Activated naive CD8-positive, alpha-beta T cell treated with anti-CD3 and anti-CD28 coated beads, Interleukin-2, amount 10 ng/mL, durations not matched to agents 7 days and 5 days (primary cell): Measurements from ENCODE around the gene IFT74. TPM values are rescaled to one million over a fixed set of nuclear protein-coding genes. Genes with fewer than 3 reads are reported as not detected.

Experiments used
- ATAC-seq: fragments of 150-1000 bp; cut with Tn5 transposase; one replicate; pipeline ENCODE4 v1.10.0; 2021; ENCODE audit warnings: low read depth, moderate library complexity
- POLR2A ChIA-PET: fragments of 350-600 bp; sonication (Branson Sonifier 250); formaldehyde crosslinking; loops from one replicate; lab custom pipeline; 2021; ENCODE audit warnings: antibody characterized with exemption; lab: Charles Lee
- DNase-seq: peaks from one replicate; pipeline ENCODE4 v3.0.0; 2021
- H3K27ac Mint-ChIP-seq: one replicate; pipeline ENCODE4 v1.8.0; 2022; ENCODE audit warnings: mild to moderate bottlenecking, mixed read lengths
- H3K27me3 Mint-ChIP-seq: one replicate; pipeline ENCODE4 v1.8.0; 2022; ENCODE audit warnings: mild to moderate bottlenecking, moderate library complexity, mixed read lengths
- H3K36me3 Mint-ChIP-seq: one replicate; pipeline ENCODE4 v1.8.0; 2021; ENCODE audit warnings: mild to moderate bottlenecking, mixed read lengths
- H3K4me1 Mint-ChIP-seq: one replicate; pipeline ENCODE4 v1.8.0; 2021; ENCODE audit warnings: mixed read lengths
- H3K4me3 Mint-ChIP-seq: one replicate; pipeline ENCODE4 v1.8.0; 2022; ENCODE audit warnings: mild to moderate bottlenecking, moderate library complexity, mixed read lengths
- H3K9me3 Mint-ChIP-seq: one replicate; pipeline ENCODE4 v1.8.0; 2021; ENCODE audit warnings: mixed read lengths
- total RNA-seq, 2 experiments: library from RNA; stranded (reverse); gene quantifications; one replicate each; pipeline ENCODE4 v1.2.3, GENCODE V29; 2021

The IFT74 gene
- 10 to 100 TPM in 1 of 2 experiments, 1 to 10 TPM in 1; 9.2 to 10.1 TPM for total RNA-seq

- Mint-ChIP-seq H3K4me3 (peak within 1 kb of the TSS; percentile 86), H3K27me3 (no peaks in the 10 kb centered on the region)
These were observed at the start of gene IFT74 for GRCh38 chr9:26955921-26956859. Gene IFT74 (plus strand): TSS chr9:26956412. CDS start chr9:26961968, 5,556 bp downstream.

DNA sequence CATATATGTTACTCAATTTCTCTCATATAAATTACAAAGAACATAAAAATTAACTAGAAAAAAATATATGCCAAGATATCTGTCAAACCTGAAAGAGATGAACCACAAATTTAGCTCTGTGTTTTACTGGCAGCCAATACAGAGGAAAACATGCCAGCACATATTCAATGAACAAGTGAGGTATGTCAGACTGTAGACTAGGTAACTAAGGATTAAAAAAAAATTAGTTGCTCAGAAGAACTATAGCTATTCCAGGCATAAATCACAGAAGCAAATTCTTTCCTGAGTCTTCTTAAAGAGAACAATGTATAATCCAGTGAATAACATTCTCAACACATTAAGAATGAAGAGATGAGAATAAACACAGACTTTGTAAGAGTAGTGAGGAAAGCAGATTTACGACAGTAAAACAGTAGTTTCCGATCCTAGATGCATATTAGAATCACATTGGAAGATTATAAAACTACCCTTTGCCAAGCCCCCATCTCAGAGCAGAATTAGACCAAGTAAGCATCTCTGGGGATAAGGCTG, 43.0 kb upstream of the IFT74 start:
- Mint-ChIP-seq H3K9me3 (no peaks in the 10 kb centered on the region), H3K27ac (no peak overlapping the region), H3K36me3 (peaks cover 26% of the 10 kb centered on the region), H3K4me3 (no peak overlapping the region), H3K27me3 (no peaks in the 10 kb centered on the region), H3K4me1 (no peaks in the 10 kb centered on the region)
- DNase-seq (no peak), ATAC-seq (no peak)
- POLR2A ChIA-PET = no interaction called here

More at GRCh38 chr9:26955921-26956859, at the start of gene IFT74:
- no peaks in the 10 kb centered on the region for H3K9me3 Mint-ChIP-seq
- peak within 1 kb of the TSS; percentile 92 for H3K27ac Mint-ChIP-seq
- H3K36me3 Mint-ChIP-seq = no peaks in the 10 kb centered on the region
- peak; percentile 100 for ATAC-seq
- POLR2A ChIA-PET = interaction anchor here (0.5 to 2.4 kb wide), 8 partner anchors 9 to 617 kb away, joined by 3 to 38 read pairs (median 6); partner anchors contain the start of genes C9orf72, CAAP1 and PLAA
- DNase-seq = peak; percentile 89
- peaks cover 26% of the 10 kb centered on the region for H3K4me1 Mint-ChIP-seq

DNA sequence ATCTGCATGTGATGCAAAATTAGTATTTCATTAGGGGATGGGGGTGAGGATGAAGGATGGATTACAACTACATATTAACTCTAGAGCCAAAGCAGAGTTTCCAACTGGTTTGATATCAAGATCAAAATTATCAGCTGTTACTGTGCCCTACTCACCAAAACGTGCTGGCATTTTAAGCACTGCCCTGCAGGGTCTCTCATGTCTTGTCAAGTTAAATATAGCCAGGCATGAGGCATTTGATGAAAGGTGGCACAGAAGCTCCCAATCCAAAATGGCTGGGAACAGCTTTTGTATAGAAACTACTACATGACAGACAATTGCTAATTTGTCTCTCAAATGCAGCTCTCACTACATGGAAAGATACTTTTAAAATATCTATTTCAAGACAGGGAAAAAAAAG, 36.5 kb upstream of the IFT74 start:
- Mint-ChIP-seq H3K27ac (no peak overlapping the region), H3K4me3 (no peak overlapping the region), H3K27me3 (no peaks in the 10 kb centered on the region), H3K36me3 (peaks cover 43% of the 10 kb centered on the region), H3K4me1 (no peaks in the 10 kb centered on the region), H3K9me3 (no peaks in the 10 kb centered on the region)
- POLR2A ChIA-PET = no interaction called here
- no peak for ATAC-seq
- no peak for DNase-seq

DNA sequence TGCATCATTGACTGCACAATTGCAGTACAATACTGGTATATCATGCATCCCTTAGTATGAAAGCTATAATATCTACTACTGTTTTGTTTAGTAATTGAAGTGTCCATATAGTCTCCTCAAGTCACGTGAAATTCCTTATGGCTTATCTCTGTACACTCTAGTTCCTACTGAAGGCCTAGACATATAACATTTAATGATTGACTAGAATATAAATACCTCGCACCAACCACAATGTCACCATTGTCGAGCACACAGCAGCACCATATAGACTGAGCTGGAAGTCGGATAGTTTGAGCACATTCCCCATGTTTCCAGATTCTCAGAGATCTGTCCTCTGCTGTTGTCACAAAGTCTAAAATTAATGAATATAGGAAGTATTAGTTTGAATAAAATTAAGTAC, 30.6 kb upstream of the IFT74 start:
- H3K27me3 Mint-ChIP-seq = no peaks in the 10 kb centered on the region
- ATAC-seq = no peak

GRCh38 chr9:26928902-26929495, 27.2 kb upstream of the IFT74 start:
- Mint-ChIP-seq H3K9me3 (no peaks in the 10 kb centered on the region), H3K36me3 (peaks cover 24% of the 10 kb centered on the region), H3K27me3 (no peaks in the 10 kb centered on the region), H3K4me1 (no peaks in the 10 kb centered on the region), H3K4me3 (no peak overlapping the region), H3K27ac (no peak overlapping the region)
- POLR2A ChIA-PET = no interaction called here
- DNase-seq (no peak), ATAC-seq (no peak)

More for the DNA sequence above, 30.6 kb upstream of the IFT74 start:
- H3K9me3 Mint-ChIP-seq = no peaks in the 10 kb centered on the region
- H3K36me3 Mint-ChIP-seq = peaks cover 32% of the 10 kb centered on the region
- POLR2A ChIA-PET = no interaction called here
- no peak overlapping the region for H3K4me3 Mint-ChIP-seq
- no peak overlapping the region for H3K27ac Mint-ChIP-seq
- no peaks in the 10 kb centered on the region for H3K4me1 Mint-ChIP-seq
- no peak for DNase-seq

- DNase-seq = no peak
- peaks cover 3% of the 10 kb centered on the region for H3K9me3 Mint-ChIP-seq
- peaks cover 24% of the 10 kb centered on the region for H3K36me3 Mint-ChIP-seq
- POLR2A ChIA-PET = interaction anchor here (0.7 kb wide), 1 partner anchor 12 kb away, joined by 3 read pairs; no protein-coding TSS in a partner anchor
- peaks cover 21% of the 10 kb centered on the region for H3K4me1 Mint-ChIP-seq
- no peak for ATAC-seq
- H3K27ac Mint-ChIP-seq = no peak overlapping the region
- H3K27me3 Mint-ChIP-seq = no peaks in the 10 kb centered on the region
- H3K4me3 Mint-ChIP-seq = no peak overlapping the region
These were observed 20.4 kb upstream of the IFT74 start for GRCh38 chr9:26935847-26936246.

- Mint-ChIP-seq H3K4me3 (no peak overlapping the region), H3K27ac (no peak overlapping the region), H3K27me3 (no peaks in the 10 kb centered on the region), H3K9me3 (peaks cover 3% of the 10 kb centered on the region), H3K36me3 (peaks cover 26% of the 10 kb centered on the region), H3K4me1 (peaks cover 33% of the 10 kb centered on the region)
- ATAC-seq (no peak), DNase-seq (no peak)
- POLR2A ChIA-PET = interaction anchor here (1.2 kb wide), 1 partner anchor 10 kb away, joined by 3 read pairs; the partner anchor contains the start of gene PLAA
These were observed 18.3 kb upstream of the IFT74 start for GRCh38 chr9:26937816-26938371.

DNA sequence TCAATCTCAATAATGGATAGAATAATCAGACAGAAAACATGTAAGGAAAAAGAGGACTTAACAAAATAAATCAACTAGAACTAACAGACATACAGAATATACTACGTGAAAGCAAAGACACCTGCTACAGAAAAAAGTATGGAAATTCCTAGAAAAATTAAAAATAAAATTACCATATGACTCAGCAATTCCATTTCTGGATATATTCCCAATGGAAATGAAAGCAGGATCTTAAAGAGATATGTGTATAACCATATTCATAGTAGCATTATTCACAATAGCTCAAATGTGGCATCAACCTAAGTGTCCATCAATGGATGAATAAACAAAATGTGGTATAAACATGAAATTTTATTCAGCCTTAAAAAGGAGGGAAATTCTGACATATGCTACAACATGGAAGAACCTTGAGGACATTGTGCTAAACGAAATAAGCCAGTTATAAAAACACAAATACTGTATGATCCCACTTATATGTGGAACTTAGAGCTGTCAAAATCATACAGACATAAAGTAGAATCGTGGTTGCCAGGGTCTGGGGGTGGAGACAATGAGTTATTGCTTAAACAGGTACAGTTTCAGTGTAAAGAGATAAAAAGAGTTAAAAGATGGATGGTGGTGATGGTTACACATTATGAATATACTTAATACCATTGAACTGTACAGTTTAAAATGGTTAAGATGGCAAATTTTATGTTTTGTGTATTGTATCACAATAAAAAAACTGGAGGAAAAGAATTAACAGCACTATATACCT, 16.1 kb upstream of the IFT74 start:
- peak overlapping the region; percentile 51 for H3K27ac Mint-ChIP-seq

DNA sequence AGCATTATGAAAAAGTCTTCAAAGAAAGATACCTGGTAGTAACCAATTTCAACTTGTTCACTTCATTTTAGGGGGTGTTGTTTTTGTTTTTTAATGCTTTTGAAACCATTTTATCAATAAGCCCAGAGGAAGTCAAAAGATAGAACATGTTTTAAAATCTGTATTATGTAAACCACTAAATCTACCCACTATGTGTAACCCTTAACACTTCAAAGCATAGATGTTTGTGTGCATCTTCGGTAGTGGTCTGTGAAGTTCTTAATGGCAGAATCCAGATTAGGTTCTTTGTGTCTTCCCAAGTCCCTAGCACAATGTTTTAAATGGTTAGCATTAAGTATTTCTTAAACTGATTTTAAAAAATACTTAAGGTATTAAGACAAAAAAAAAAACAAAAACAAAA, 15.4 kb upstream of the IFT74 start:
- Mint-ChIP-seq H3K4me1 (peaks cover 52% of the 10 kb centered on the region), H3K4me3 (peak overlapping the region; percentile 60), H3K27me3 (no peaks in the 10 kb centered on the region), H3K9me3 (peaks cover 3% of the 10 kb centered on the region), H3K36me3 (peaks cover 38% of the 10 kb centered on the region), H3K27ac (peak overlapping the region; percentile 51)
- DNase-seq (no peak), ATAC-seq (peak; percentile 53)
- POLR2A ChIA-PET = interaction anchor here (1.0 to 1.9 kb wide), 2 partner anchors 11 to 15 kb away, joined by 3 to 7 read pairs; partner anchors contain the start of gene IFT74

More for the DNA sequence above, 16.1 kb upstream of the IFT74 start:
- no peak for DNase-seq
- peak; percentile 31 for ATAC-seq
- POLR2A ChIA-PET = interaction anchor here (0.7 to 1.9 kb wide), 2 partner anchors 16 to 60 kb away, joined by 4 to 7 read pairs; partner anchors contain the start of gene IFT74
- H3K36me3 Mint-ChIP-seq = peaks cover 37% of the 10 kb centered on the region
- peak overlapping the region; percentile 60 for H3K4me3 Mint-ChIP-seq
- H3K4me1 Mint-ChIP-seq = peaks cover 46% of the 10 kb centered on the region
- H3K27me3 Mint-ChIP-seq = no peaks in the 10 kb centered on the region
- H3K9me3 Mint-ChIP-seq = peaks cover 3% of the 10 kb centered on the region

GRCh38 chr9:26945591-26945990, 10.6 kb upstream of the IFT74 start:
- POLR2A ChIA-PET = interaction anchor here (1.2 kb wide), 1 partner anchor 10 kb away, joined by 9 read pairs; the partner anchor contains the start of gene IFT74
- peaks cover 45% of the 10 kb centered on the region for H3K4me1 Mint-ChIP-seq
- H3K36me3 Mint-ChIP-seq = peaks cover 23% of the 10 kb centered on the region
- DNase-seq (no peak), ATAC-seq (no peak)
- peak overlapping the region; percentile 97 for H3K27ac Mint-ChIP-seq
- H3K9me3 Mint-ChIP-seq = no peaks in the 10 kb centered on the region
- H3K27me3 Mint-ChIP-seq = no peaks in the 10 kb centered on the region
- H3K4me3 Mint-ChIP-seq = peak overlapping the region; percentile 95

- H3K36me3 Mint-ChIP-seq = peaks cover 18% of the 10 kb centered on the region
- no peaks in the 10 kb centered on the region for H3K27me3 Mint-ChIP-seq
- DNase-seq = peak; percentile 88
- peak; percentile 98 for ATAC-seq
- no peaks in the 10 kb centered on the region for H3K9me3 Mint-ChIP-seq
- POLR2A ChIA-PET = interaction anchor here (0.8 to 2.3 kb wide), 6 partner anchors 8 to 626 kb away, joined by 3 to 38 read pairs (median 3); partner anchors contain the start of genes C9orf72, CAAP1 and IFT74
- H3K4me1 Mint-ChIP-seq = peaks cover 34% of the 10 kb centered on the region
- H3K4me3 Mint-ChIP-seq = peak within 1 kb of the TSS; percentile 95
- H3K27ac Mint-ChIP-seq = peak within 1 kb of the TSS; percentile 97
These were observed 9.2 kb upstream of the IFT74 start, which contains the start of gene PLAA for GRCh38 chr9:26946753-26947727. Gene PLAA (minus strand): TSS chr9:26947242. CDS start chr9:26947045, 197 bp downstream.
